ENCODE data around the gene TMEM255A.

TMEM255A gene

GRCh38 chrX:120269373-120270035 is 41.8 kb downstream of the TMEM255A start:
- DNase-seq (ENCODE audit: low read depth in 2 of 2) = no peak

DNA sequence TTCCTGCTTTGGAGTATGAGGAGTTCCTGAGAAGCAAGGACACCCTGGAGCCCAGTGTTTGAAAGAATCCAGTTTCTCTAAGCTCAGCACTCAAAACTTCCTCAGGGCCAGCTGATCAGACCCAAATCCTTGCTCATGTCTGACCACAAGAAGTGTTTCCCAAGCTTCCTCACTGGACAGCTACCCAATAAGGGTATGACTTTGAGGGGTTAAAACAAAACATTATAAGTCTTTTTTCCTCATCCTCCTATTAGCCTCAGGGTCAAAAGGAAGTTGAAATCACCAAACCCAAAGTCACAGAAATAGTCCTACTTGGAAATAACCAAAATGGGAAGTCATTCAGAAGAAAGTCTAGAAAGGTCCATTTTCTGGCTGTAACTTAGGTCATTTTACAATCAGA is 46.9 kb downstream of the TMEM255A start:
- no peak for DNase-seq (ENCODE audit: low read depth in 2 of 2)

DNA sequence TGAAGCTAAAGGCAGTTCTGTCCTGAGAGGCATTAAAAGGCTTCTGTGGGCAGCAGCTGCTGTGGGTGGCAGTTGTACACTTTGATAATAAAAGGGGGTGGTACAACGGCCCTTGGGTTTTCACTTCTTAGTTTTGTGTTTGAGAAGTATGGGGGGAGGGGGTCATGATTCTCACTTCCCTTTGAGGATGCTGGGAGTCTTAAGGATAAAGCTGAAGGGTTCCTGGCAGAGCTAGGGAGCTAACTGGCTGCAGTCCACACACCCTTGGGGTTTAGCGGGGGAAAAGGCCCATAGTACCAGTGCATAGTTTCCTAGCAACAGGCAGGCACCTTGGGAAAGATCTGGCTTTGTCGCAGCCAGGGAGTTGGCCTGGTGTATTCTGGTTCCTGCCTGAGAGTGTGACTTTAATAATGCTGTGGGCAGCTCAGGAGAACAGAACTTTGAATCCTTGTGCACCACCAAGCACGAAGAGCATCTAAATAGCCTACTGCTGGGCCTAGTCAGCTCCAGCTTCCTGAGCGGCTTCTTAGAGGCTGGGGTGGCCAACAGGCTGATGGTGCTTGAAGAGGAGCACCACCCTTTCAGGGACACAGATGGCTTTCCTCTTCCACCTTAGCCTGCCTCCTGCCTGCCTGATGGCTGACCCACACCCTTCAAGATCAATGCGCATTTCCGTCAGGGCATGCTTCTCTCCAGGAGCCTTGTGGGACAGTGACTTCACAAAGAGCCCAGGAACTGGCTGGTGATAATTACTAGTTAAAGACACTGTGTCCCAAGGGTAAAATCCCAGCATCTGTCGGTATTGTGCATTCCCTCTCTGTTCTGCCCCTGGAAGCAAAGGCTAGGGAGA is 48.2 kb downstream of the TMEM255A start:
- no peak for DNase-seq (ENCODE audit: low read depth in 2 of 2)

- no peak for DNase-seq (ENCODE audit: low read depth in 2 of 2)
Observed at GRCh38 chrX:120260369-120260768, 50.9 kb downstream of the TMEM255A start.

GRCh38 chrX:120253784-120254183 is 57.5 kb downstream of the TMEM255A start:
- DNase-seq (ENCODE audit: low read depth in 2 of 2) = no peak

DNA sequence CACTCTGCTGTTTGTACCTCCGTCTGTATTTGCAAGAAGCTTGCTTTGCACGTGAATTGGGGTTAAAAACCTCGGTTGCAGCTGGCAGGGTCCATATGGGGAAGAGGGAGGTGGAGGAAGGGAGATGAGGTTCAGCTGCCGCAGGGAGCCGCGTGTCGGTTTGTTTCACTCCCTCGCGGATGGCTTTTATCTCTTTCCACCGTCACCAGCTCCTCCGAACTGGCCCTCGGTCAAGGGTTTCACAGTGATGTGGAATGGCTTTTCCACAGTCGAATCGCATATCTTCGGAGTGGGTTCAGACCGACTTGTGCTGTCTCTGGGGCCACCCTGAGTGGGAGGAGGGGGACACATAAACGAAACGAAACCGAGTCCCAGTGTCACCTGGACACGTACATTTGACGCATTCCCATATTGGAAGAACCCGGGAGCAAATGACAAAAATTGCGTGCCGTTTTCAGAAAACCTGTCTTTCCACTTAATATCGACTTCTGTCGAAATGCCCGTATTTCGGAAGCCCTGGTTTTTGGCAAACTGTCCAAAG is 59.7 kb downstream of the TMEM255A start:
- DNase-seq (ENCODE audit: low read depth in 2 of 2) = no peak

DNA sequence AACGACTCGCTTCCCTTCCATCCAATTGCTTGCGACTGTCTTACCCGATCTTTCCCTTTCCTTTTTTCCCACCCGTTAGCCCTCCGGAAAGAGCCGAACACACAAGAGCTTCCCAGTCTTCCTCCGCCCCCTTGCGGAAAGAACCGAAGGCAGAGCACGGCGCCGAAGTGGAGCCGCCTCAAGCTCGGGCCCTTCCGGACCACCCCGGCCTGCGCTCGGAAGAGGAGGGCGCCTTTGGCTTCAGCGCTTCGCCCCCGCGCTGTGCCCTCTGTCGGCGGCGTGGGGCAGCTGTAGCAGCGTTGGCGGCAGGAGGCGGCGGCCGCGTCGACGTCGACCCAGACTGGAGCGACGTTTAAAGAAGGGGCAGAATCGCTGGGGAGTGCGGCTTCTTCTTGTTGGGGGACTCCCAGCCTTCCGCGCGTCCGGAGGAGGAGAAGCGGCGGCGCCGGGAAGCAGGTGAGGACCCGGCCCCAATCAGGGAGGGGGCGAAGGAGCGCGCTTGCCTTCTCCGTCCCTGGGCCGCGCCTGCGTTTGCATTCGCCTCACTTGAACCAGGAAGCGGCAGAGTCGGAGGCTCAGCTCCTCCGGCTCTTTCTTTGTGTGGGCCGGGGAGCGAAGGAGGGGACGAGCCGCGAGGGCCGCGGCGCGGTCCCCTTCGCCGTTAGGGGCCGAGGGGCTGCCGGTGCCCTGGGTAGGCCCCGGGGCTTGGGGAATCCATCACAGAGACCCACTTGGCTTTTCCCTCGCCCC is 60.6 kb downstream of the TMEM255A start, which contains the start of gene ZBTB33:
Gene ZBTB33, plus strand, starts transcription at position 291 of the 750 bp plus-strand sequence. CDS start 2,604 bp downstream, outside the sequence.
- DNase-seq (ENCODE audit: low read depth in 2 of 2) = peak; percentile 66 to 73

DNA sequence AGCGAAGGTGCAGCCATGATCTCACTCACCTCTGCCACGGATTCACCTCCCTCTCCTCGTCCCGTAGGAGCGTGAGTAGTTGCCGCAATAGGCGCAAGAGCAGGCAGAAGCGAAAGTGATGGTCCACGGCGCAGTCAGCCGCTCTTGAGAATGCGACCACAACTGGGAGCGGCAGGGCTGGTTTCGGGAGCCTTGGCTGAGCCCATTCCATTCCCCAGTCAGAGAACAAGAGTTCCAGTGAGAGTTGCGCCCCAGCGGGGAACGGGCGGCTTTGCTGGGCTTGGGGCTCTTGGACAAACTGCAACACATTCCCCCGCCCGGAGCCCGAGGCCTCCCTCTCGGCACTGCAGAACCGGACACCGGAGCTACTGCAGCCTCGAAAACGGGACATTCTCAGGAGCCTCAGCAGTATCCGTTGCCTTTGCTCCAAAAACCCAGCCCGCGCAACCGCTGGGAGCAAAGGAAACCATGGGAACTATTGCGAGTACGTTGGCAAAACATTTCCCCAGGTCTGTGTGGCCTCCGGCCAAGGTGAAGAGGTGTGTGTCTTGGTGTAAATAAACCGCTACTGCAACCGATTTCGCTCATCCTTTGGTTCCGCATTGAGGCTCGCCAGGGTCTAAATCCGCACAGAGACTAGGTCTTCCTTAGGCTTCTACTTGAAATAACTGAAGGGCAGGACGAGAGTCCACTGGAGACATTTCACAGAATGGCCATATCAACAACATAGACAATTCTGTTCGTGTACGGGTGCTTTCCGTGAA is 66.3 kb downstream of the TMEM255A start:
- peak; percentile 18 to 28 for DNase-seq (ENCODE audit: low read depth in 2 of 2)

GRCh38 chrX:120244395-120244734 is 66.9 kb downstream of the TMEM255A start:
- DNase-seq (ENCODE audit: low read depth in 2 of 2) = no peak

GRCh38 chrX:120242813-120243212 is 68.4 kb downstream of the TMEM255A start:
- DNase-seq (ENCODE audit: low read depth in 2 of 2) = no peak

DNA sequence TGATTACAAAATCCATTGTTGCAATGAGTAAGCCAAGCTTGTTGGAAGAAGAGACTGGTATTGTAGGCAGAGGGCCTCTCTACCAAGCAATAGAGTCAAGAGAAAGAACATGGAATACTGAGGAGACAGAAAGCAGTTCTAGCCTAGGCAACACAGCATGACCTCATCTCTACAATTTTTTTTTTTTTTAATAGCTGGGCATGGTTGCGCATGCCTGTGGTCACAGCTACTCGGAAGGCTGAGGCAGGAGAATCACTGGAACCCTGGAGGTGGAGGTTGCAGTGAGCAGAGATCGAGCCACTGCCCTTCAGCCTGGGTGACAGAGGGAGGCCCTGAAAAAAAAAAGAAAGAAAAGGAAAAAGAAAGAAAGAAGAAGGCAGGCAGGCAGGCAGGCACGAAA is 72.3 kb downstream of the TMEM255A start:
- no peak for DNase-seq (ENCODE audit: low read depth in 2 of 2)

DNA sequence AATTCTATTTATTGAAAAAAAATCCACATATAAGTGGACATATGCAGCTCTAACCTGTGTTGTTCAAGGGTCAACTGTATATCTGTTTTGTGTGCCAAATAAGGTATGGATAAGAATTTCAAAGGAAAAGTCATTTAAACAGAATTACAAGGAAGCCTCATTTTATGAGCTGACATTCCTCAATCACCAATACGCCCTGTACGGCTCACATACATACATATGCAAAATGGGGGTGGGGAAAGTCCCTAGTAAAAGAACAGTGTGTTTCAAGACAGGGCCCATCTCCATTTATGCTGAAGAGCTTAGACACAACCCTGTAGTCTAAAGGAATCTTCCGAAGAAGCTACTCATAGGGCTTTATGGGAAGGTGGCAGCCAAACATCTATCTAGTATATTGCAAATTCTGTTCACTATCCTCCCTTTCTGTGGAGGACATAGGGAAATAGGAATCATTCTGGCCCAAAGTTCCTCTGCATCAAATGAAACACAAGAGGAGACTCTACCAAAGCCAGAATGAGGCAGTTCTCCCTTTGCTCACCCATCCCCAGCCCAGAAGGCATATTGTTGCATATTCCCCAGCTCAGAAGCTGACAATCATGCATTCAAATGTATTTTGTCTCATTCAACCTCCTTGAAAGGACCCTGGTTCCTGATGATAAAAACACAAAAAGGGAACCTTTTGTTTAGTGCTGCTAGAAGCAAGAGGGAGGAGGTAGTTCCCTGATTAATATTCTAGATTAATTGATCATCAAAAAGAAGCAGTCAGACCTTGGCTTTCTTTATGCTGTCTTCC is 74.4 kb downstream of the TMEM255A start:
- no peak for DNase-seq (ENCODE audit: low read depth in 2 of 2)

- no peak for DNase-seq (ENCODE audit: low read depth in 2 of 2)
Observed at GRCh38 chrX:120235284-120235683, 76.0 kb downstream of the TMEM255A start.

- DNase-seq (ENCODE audit: low read depth in 2 of 2) = no peak
Observed at GRCh38 chrX:120228187-120228908, 82.9 kb downstream of the TMEM255A start.

DNA sequence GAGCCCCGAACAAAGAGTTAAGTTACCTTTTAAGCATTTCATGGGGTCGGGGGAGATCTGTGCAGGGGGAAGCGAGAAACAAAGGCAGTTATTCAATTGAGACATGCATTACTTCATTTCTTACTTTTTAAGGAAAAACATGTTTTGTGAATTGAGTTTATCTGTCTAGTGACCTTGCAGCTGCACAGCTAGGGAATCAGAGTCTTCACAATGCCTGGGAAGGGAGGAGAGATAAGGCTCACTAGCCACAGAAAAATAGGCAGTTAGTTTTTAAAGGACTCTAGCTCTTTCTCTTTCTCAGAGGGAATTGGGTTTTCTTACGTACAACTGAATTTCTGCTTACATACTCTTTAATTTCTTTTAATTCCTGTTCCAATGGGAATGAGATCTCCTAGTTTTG is 86.9 kb downstream of the TMEM255A start:
- DNase-seq (ENCODE audit: low read depth in 2 of 2) = no peak

- no peak for DNase-seq (ENCODE audit: low read depth in 2 of 2)
Observed at GRCh38 chrX:120223374-120223773, 87.9 kb downstream of the TMEM255A start.

DNA sequence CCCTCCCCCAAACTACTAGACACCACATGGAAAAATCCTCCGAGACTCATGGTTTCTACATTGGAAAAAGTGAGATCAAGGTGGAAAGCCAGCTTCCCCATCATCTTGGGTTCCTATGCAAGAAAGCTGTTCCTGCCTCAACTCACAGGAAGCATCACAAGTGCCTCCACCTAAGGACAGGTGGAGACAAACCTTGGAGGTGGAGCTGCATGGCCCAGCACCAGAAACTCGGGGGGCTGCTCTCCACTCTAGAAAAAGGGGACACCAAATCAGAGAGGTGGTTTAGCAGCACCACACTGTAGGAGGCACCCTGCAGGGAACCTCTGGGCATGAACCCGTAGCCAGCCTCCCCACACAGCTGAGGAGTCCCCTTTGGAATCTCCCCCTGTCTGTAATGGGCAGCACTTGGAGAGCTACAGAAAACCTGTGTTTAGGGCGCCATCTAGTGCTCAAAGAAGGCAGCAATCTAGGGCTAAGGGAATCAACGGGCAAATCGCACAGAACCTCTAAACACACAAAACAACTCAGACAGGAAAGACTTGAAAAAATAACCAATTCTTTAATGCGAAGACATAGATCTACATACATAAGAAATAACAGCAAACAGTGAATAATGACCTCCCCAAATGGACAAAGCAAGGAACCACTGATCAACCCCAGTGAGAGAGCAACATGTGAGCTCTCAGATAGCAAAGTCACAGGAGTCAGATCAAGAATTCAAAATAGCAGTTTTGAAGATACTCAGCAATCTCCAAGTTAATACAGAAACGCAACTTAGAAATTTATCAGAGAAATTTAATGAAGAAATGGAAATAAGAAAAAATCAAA is 97.6 kb downstream of the TMEM255A start:
- peak; percentile 15 to 37 for DNase-seq (ENCODE audit: low read depth in 2 of 2)

All from stimulated activated CD4-positive, alpha-beta T cell treated with anti-CD3 and anti-CD28 coated beads, Interleukin-1b, Interleukin-23, amount 100 ng/mL, for 4 hours (primary cell).